ENCODE data around the gene PDZRN3.
A peak's percentile ranks its signal among the peaks of the same experiment; 100 is the strongest.

PDZRN3 gene

DNA sequence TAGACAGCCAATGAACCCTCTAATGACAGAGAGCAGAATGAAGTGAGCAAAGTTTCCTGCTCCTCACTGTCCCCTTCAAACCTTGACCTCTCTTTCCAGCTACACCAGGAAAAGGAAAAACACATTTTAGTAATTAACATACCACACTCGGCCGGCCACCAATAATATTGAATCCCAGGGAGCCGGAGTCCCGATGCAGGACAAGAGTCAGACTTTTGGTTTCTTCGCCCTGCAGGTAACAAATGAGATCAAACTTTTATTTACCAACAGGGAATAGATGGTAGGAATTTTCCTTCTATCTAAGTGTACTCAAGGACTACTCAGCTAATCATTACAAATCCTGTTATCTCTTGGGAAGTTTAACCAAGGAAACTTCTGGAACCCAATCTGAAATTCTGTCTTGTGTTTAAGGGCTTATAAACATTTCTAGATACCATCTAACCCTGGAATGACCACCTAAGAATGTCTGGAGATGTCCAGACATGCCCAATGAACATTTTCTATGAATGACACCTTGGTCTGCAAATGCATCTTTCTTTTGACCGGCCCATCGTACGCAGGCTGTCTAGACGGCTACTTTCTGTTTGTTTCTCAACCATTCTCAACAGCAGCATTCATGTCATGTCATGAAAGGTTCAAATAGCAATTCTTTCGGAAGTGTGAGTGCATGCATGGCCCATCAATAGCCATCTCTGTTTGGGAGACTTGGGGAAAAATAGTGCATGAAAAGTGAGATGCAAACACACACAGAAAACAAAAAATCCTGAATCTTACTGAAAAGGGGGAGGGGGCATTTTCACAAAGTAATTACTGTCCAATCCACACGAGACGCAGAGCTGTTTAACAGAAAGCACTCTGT is 16.1 kb downstream of the PDZRN3 start:
- TF ChIP-seq, protein P1, sequence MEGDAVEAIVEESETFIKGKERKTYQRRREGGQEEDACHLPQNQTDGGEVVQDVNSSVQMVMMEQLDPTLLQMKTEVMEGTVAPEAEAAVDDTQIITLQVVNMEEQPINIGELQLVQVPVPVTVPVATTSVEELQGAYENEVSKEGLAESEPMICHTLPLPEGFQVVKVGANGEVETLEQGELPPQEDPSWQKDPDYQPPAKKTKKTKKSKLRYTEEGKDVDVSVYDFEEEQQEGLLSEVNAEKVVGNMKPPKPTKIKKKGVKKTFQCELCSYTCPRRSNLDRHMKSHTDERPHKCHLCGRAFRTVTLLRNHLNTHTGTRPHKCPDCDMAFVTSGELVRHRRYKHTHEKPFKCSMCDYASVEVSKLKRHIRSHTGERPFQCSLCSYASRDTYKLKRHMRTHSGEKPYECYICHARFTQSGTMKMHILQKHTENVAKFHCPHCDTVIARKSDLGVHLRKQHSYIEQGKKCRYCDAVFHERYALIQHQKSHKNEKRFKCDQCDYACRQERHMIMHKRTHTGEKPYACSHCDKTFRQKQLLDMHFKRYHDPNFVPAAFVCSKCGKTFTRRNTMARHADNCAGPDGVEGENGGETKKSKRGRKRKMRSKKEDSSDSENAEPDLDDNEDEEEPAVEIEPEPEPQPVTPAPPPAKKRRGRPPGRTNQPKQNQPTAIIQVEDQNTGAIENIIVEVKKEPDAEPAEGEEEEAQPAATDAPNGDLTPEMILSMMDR (IDR thresholded peaks at IDR 0.05; ENCODE audit: control insufficient read depth, insufficient read depth, low read depth, low read length, missing control alignments) = no peak
- H3K4me3 ChIP-seq (ENCODE audit: control insufficient read depth, low read depth, low read length) = no peak overlapping the region
- DNase-seq (ENCODE audit: low read depth) = no peak

DNA sequence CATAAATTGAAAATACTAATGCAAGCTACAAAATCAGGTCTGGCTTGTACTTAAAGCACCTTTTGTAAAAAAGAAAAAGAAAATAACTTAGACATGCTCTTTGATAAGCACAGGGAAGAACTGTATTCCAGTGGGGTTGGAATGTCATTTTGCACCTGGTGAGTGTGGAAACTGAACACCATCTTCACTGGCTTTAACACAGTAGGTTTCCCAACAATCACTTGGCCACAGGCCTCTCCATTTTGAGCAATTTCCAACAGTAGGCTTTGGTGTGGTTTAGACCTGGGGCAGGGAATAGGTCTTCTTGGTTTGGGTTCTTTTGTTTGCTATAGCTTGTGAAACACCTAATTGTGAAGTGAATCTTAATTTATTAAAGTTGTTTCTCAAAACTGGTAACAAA is 18.9 kb downstream of the PDZRN3 start:
- no peak for DNase-seq (ENCODE audit: low read depth)
- H3K4me3 ChIP-seq (ENCODE audit: control insufficient read depth, low read depth, low read length) = no peak overlapping the region
- TF ChIP-seq, protein P1 (IDR thresholded peaks at IDR 0.05; ENCODE audit: control insufficient read depth, insufficient read depth, low read depth, low read length, missing control alignments) = no peak

DNA sequence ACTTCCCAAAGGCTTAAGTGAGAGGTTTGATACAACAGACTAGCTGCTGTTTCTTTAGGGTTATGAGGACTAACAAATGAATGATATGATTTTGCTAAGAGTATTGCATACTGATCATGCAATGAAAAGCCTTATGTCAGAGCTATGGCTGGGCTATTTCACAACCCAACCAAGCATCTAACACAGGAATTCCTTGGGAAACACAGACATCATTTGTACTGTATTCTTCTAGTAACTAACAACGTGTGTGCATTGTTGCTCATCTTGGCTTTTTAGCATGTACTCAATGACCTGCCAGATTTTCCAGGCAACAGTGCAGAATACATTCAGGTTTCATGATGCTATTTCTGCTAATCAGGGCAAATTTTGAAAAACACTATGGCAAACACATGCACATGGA is 19.3 kb downstream of the PDZRN3 start:
- H3K4me3 ChIP-seq (ENCODE audit: control insufficient read depth, low read depth, low read length) = no peak overlapping the region
- peak; percentile 70 for DNase-seq (ENCODE audit: low read depth)
- TF ChIP-seq, protein P1 (IDR thresholded peaks at IDR 0.05; ENCODE audit: control insufficient read depth, insufficient read depth, low read depth, low read length, missing control alignments) = no peak

DNA sequence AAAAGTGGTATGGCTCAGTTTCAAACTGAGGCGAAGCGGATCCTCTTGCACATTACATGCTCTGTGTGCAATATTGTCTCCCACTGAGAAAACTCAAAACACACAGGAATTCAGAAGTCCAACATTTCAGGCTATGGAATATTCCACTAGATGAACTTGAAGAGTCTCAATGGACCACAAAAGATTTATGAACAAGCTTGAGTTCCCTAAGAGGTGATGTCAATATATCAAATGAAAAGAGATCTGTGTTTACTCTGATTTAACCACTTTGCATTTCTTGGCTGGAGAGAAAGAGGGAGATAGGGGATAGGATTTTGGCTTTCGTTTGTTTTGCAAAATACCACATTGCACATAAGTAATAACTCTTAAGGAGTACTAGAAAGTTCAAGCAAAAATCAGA is 20.3 kb downstream of the PDZRN3 start:
- H3K4me3 ChIP-seq (ENCODE audit: control insufficient read depth, low read depth, low read length) = no peak overlapping the region
- TF ChIP-seq, protein P1 (IDR thresholded peaks at IDR 0.05; ENCODE audit: control insufficient read depth, insufficient read depth, low read depth, low read length, missing control alignments) = no peak
- DNase-seq (ENCODE audit: low read depth) = no peak

DNA sequence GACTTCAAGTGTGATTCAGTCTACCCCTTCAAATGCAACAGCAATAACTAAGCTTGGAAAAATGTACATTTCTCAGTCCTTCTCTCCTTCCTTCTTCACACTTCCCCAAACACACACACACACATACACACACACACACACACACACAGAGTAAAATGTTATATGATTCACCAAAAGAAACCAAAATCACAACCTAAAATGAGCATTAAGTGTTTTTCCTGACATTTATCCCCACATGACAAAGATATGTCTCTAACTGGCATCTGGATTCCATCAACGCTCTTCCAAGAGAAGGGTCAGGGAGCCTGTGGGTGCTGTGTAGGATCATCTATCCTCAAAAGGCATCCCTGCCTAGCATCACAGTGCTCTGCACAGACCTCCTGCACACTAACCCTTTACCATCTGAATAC is 21.0 kb downstream of the PDZRN3 start:
- DNase-seq (ENCODE audit: low read depth) = no peak
- TF ChIP-seq, protein P1 (IDR thresholded peaks at IDR 0.05; ENCODE audit: control insufficient read depth, insufficient read depth, low read depth, low read length, missing control alignments) = no peak
- no peak overlapping the region for H3K4me3 ChIP-seq (ENCODE audit: control insufficient read depth, low read depth, low read length)

DNA sequence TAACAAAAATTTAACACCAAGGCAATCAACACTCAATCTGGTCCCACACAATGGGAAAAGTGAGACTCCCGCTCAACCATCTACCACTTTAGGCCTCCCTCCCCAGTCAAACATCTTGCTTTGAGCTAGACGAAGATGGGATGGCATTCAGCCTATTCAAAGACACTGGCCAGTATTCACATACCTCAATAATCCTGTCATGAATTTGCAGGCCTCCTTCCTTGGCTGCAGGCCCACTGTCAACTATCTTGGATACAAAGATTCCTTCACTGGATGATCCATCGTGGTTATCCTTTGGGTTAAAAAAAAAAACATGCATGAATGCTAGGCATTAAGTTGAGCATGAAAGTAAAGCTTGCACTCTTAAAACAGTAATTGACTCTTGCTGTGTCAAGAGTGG is 22.6 kb downstream of the PDZRN3 start:
- DNase-seq (ENCODE audit: low read depth) = peak; percentile 77
- TF ChIP-seq, protein P1 (IDR thresholded peaks at IDR 0.05; ENCODE audit: control insufficient read depth, insufficient read depth, low read depth, low read length, missing control alignments) = no peak
- no peak overlapping the region for H3K4me3 ChIP-seq (ENCODE audit: control insufficient read depth, low read depth, low read length)
